GM11168 (cell line): ENCODE results near the gene ATE1.
"Not testable (repeated sequence)": the region's sequence is repeated elsewhere in the genome, so short reads cannot be mapped to it uniquely, and the experiment has no call there.

Experiments used
- in situ Hi-C: fragments of 300-500 bp; cut with MboI; formaldehyde crosslinking; loops from one replicate; pipeline ENCODE4 v1.12.0; 2022; ENCODE audit warnings: low sequenced_read_pairs; ENCODE audit not compliant: unreplicated experiment

ATE1 gene

DNA sequence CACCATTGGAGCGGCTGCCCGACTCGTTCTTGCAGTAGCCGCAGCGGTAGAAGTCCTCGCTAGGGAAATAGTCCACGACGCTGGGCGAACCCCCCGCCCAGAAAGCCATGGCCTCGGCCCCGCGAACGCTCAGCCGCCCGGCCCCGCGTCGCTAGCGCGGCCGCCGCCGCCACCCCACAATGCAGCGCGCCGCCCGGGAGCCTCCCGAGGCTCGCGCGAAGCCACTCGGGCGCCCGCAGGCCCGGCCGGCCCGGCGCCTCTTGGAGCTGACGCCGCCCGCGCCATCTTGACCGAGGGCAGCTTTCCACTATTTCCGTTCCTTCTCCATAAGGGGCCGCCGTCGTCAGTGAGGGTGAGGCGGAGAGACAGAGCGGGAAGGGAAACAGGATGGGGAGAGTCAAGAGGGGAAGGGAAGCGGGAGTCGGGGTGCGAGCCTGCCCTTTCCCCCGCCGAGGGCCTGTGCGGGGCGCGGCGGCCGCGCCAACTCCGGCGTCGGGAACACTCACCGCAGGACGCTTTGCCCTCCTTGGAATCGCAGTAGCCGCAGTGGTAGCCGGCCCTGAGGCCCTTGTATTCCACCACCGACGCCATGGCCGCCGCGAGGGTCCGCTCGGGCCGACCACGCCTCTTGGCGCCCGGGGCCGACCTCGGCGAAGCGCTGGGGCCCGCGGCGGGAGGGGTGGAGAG is at the start of gene ATE1:
ATE1 (minus strand) TSS at position 191 of the 687 bp plus-strand sequence; CDS start at position 109, 82 bp downstream.
- in situ Hi-C loops = no loop called here

DNA sequence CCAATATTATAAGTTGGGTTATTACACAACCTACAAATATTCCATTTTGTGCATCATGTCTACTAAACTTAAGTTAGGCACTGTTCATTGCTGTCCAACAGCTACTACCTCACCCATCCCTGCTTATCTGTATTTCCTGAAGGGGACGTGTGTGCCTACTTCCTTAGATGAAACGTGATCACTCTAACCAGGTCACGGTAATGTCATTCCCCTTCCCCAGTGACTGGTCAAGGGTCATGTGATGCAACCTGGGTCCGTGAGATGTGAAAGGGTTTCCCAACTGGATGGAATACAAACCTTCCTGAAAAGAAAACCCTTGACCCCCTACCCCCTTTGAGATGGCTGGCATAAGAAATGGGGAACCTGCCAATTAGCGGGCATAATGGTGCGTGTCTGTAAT is 48.8 kb upstream of the ATE1 start:
- in situ Hi-C loops = no loop called here

DNA sequence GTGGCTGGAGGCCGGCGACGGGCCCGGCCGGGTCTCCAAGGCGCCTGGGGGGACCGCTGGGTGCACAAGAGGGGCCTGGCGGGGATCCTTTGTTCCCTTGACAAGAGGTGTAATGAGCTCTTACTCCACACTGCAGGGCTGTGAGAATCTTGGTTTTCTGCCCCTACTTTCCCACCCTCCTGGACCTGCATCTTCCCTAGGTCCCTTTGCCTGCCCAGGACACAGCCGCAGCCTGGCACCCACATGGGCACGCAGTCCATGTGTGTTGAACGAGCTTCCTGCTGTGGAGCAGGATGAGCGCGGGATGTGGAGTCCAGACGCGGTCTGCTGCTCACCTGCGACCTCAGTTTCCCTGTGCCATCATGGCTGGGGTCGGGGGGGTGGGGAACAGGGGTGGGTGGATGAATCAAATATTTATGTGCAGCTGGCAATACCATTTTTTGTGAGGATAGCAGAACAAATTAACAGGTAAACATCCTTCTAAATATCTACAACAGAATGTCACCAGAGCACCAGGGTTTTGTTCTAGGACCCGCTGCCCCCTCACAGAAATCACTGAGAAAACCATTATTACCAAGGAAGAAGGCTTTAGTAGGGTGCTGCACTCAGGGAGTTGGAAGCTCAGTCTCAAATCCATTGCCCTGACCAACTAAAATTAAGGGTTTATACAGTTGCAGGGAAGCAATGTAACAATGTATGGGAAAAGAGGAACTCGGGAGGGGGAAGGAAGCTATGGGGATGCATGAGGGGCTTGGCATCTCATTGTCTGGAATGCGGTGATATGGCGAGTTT is 47.7 kb upstream of the ATE1 start:
- in situ Hi-C loops = no loop called here

DNA sequence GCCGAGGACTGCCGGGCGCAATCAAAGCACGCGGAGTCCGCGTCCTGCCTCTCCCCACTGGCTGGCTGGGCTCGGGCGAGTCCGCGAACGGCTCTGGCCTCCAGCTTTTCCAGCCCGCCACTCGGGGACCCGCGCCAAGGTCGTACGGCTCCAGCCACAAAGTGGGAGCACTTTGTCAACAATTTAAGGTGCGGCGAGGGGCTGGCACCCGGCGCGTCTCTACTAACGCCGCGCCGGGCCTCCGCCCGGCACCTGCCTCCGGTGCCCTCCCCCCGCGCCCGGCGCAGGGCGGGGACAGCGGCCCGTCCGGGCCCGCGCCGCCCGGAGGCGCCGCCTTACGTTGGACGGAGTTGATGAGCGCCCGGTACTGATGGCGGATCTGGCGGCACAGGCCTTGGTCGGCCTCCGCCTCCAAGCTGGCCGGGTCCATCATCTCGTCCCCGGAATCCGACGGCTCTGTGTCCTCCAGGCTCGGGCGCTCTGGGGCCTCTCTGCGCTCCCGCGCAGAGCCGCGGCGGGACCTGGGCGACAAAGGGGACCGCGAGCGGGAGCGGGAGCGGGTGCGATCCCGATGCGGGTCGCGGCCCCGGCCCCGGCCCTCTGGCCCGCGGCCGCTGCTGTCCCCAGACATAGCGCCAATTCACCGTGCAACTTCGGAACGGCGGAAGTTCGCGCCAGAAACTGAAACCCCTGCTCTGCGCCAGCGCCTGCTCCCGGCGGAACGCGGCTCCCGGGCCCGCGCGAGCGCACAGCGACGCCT is 46.9 kb upstream of the ATE1 start, which contains the start of gene NSMCE4A:
NSMCE4A (minus strand) TSS at position 683 of the 760 bp plus-strand sequence; CDS start at position 631, 52 bp downstream.
- in situ Hi-C loops = no loop called here

DNA sequence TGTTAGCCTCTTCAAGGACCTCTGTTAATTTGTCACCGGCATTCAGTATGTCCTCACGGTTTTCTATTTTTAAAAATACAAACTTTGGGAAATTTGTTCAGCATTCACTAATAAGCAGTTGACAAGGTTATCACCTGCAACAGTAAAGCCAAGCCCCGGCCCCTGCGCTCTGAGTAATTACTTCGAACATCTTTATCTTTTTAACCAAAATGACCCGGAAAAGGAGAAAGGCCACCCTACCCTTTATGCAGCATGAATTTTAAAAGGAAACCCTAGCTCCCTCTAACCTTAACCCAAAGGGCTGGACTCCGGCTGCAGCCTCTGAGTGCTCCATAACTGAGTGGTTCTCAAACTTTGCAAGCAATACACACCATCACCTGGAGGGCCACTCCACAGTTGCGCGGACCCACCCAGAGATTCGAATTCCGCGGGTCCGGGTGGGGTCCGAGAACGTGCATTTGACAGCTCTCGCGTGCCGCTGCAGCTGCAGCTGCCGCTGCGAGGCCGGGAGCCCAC is 46.2 kb upstream of the ATE1 start:
- in situ Hi-C loops = no loop called here

DNA sequence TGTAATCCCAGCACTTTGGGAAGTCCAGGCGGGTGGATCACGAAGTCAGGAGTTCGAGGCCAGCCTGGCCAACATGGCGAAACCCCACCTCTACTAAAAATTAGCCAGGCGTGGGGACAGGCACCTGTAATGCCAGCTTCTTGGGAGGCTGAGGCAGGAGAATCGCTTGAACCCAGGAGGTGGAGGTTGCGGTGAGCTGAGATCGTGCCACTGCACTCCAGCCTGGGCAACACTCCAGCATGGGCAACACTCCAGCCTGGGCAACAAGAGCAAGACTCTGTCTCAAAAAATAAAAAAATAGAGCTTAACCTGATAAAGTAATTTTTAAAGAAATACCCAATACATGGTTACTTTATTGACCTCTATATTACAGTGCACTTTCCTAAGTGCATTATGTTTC is 41.3 kb upstream of the ATE1 start:
- in situ Hi-C loops = not testable (repeated sequence)

DNA sequence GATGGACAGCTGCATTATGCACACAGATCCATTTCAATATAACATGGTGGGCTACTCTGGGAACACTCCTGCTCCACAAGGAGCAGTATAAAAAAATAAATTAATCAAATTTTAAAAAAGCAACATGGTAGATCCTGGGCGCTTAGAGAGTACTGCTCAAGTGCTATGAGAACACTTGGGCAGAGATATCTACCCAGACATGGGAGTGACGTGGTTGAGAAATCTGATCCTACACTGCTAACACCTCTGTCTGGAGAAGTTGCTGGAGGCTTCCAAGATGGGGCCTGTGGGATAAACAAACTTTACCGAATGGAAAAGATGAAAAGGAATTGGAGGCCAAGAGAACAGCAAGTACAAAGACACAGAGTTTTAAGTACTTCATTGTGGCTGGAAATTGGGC is 38.2 kb upstream of the ATE1 start:
- in situ Hi-C loops = no loop called here

DNA sequence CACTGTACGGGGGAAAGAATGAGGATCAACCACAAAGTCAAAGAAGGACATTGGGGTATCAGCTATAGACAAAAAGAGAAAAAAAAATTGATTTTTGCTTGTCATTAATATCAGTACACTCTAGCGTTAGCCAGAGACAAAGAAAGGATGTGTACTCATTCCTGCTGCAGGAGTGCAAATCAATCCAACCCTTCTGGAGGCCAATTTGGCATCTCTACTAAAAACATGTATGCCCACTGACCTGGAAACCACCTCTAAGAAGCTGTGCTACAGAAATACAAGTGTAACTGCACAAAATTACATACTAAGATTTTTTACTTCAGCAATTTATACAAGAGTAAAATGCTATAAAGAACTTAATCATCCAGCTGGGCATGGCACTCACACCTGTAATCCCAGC is 33.6 kb upstream of the ATE1 start:
- in situ Hi-C loops = no loop called here

DNA sequence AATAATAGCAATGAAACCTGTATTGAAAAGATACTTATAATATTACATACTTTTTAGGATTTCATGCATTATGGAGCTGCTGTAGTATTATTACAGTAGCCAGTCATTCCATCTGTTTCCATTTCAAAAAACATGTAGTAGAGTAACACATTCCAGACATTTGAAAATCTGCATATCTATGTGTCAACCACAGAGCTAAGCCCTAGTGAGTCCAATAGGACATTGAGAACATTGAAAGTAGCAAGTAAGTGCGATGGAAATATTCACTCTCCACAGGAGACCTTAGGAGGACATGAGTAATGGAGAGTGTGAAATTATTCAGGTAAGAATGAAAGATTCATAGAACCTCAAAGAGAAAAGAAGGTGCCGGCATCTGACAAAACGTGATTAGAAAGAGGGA is 31.8 kb upstream of the ATE1 start:
- in situ Hi-C loops = no loop called here

DNA sequence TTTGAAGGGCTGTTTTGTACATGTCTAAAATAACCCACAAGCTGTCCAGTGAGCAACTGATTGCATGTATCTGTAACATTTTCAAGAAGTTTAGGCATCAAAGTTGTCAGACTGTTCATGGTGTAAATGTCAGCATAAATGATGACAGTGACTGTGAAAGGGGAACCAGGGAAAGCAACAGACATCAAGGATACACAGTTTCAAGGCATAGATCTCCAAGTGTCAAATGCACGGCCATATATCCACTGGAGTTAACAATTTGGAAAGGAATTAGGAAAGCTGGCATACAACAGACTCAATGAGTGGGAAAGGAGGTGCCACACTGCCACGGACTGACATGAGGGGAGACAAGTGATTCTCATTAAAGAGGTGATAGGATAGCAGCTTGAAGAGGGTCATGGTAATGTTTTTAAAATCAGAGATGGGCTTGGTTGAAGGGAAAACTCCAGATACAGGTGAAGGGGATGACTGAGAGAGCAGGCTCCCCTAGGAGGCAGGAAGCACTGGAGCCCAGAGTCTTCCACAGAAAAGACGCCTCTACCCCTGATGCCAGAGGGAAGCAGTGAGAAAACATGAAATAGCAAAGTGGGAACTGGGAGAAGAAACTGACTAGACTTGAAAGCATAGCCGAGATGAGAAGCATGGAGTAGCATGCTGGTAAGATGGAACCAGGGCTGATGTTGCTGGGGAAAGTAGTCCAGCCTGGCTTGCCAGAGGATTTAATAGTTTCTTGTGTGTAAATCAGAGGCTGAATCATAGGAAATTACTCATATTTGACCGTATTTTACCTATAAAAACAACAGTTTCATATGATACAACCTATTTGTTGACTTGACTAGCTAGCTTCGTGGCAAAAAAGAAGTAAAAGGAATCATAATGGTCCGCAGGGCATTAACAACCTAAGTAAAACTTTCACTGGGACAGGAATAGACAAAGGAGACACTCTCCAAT is 28.6 kb upstream of the ATE1 start:
- in situ Hi-C loops = no loop called here

DNA sequence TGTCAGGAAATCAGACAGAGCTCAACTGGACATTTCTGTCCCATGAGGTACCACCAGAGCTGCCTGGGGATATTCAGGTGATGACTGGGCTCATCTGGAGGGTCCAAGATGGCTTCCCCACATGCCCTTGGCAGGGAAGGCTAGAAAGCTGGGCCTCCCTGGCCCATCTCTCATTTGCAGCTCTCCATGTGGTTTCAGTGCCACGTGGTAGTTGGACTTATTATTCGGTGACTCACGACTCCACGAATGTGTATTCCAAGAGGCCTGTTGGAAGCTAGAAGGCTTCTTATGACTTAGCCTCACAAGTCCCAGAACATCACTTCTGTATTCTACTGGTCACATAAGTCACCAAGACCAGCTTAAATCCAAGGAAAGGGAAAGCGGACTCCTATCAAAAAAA is 24.4 kb upstream of the ATE1 start:
- in situ Hi-C loops = no loop called here

DNA sequence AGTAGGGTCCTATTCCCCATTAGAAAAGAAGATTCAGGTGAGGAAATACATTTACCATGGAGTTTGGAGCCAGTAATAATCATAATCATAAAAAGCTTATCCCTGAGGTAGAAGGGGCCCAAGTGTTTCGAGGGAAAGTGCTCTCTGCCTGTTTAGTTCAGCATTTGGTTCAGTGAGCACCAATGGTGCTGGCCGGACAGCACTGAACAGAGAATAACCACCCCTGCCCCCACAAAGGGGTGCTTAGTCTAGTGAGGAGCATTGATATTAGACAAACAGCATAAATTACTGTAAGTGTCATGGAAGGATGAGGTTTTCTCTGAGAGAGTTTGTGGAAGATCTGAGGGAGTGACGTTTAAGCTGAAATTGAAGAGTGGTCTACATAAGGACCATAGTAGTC is 21.6 kb upstream of the ATE1 start:
- in situ Hi-C loops = no loop called here

DNA sequence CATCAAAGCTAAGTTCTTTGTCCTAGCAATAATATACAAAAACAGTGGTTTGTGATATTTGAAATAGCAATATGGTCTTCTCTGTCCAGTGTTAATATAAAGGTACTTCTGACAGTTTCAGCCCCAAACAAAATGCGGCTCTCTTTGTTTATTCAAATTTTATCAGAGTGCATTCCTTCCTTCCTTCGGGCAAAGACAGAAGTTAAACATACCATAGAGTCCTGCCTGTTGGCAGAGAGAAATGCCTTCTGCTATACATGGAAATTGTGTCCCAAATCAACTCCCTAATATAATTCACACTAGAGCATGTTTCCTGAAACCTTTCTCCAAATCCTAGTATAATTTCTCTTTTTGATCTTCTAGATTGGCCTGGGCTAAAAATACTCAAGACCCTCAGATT is 21.2 kb upstream of the ATE1 start:
- in situ Hi-C loops = no loop called here

DNA sequence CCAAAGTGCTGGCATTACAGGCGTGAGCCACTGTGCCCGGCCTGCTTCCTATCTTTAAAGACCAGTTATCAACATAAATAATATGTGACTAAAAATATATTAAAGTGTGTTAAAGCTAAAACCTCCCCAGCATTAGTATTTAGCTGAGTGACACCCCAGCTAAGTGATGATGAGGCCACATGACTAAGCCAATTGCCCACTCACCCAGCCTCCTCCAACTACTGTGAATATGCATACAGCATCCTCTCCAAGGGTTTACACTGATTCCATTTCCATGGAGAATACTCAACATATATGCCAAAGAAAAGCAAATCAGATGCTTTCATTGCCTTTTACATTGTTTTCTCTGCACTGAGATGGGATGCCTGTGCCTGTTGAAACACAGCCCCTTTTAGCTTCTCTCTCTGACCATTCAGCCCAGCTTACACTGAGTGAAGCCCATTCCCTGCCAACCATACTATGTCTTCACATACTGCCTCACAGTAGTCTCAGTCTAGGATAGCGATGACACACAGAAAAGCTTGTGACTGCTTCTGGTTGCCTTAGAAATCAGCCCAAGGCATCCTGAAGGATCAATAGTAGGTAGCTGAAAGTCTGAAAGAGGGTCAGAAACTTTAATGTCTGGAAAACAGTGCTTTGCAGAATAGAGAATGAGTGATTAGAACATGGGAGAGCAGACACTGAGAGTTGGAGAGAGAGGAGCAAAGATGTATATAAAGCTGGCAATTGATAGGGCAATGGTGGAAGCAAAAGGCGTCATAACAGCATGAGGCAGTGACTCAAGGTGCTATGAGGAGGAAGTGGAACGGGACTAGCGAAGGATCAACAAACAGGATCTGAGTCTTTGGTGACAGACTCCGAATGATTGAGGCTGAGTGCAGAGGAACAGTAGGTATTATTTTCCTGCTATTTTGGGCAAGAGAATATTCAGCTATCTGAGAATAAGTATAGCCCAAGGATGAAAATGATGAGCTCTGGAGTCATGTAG is 19.8 kb upstream of the ATE1 start:
- in situ Hi-C loops = no loop called here

DNA sequence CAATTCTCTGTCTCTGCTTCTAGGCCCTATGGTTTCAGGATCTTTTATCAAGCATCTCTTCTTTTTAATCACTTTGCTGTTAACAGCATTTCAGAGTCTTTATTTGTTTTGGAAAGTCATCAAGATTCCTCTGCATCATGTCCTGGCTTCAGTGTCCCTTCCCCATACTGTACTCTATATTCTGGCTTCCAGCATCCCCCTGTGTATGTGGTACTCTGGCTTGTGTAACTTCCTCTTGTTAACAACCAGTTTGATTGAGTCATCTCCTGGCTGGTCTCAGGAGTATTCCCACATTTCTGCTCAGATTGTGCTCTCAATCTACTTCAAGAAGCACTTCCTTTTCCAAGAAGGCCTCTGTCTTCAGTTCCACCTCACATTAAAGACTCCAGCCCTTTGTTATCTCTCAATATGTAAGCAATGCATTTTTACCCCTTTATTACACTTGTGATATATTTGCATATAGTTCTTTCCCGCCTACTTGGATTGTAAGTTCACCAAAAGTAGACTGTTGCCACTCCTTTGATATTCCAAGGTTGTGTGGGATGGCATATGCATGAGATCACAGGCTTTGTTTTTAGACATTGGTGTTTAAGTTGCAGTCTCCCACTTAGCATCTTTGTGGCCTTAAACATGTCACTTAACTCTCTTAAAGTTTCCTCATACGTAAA is 15.1 kb upstream of the ATE1 start:
- in situ Hi-C loops = no loop called here

DNA sequence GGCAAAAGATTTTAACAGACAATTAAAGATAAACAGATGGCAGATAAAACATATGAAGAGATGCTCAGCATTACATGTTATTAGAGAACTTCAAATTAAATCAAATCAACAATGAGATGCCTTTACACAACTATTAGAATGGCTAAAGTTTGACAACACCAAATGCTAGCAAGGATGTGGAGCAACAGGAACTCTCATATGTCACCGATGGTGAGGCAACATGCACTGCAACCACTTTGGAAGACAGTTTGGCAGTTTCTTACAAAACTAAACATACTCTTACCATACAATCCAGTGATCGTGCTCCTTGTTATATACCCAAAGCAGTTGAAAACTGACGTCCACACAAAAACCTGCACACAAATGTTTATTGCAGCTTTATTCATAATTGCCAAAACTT is 13.7 kb upstream of the ATE1 start:
- in situ Hi-C loops = no loop called here

DNA sequence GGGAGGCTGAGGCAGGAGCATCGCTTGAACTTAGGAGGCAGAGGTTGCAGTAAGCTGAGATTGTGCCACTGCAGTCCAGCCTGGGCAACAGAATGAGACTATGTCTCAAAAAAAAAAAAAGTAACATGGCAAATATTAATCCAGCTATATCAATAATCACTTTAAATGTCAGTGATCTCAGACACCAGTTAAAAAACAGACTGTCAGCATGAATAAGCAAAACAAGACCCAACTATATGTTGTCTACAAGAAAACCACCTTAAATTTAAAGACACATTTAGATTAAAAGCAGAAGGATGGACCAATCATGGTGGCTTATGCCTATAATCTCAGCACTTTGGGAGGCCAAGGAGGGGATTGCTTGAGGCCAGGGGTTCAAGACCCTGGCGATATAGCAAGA is 8.5 kb upstream of the ATE1 start:
- in situ Hi-C loops = no loop called here

DNA sequence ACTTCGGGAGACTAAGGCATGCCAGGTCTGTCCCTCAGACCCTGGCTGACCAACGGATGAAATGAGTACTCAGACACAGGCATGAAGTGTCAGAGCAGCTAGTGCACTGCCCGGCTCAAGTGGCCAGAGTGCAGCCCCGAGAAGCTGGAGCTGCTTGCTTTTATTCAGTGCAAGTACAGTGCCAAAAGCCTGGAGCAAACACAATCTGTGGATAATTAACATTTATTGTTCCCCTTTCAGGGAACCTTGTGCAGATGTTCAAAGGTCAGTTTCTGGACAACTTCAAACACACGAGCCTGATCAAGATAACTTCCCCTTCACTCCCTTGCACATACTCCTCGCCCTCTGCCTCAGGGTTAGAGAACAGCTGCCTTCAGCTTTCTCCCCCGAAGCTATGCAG is 7.9 kb upstream of the ATE1 start:
- in situ Hi-C loops = no loop called here
